K562 (cell line): Measurements from ENCODE around the gene C1orf21. TPM values are rescaled to one million over a fixed set of nuclear protein-coding genes. Genes with fewer than 3 reads are reported as not detected.

Source experiments
- ATAC-seq: fragments of 200-7000 bp; cut with Tn5 transposase; 3 replicates; pipeline ENCODE4 v1.9.1; 2020; ENCODE audit warnings: moderate library complexity
- BruUV-seq: library from RNA; stranded (reverse); fragments of 400-500 nt; replicated peaks from 2 replicates; lab custom pipeline; 2021; lab: Mats Ljungman, UMichigan
- CTCF ChIA-PET: fragments of 300-600 bp; formaldehyde crosslinking; extraction: SDS; loops from one replicate; lab custom pipeline; 2021; ENCODE audit warnings: low intra/inter-chr PET ratio; lab: Yijun Ruan, JAX
- POLR2A ChIA-PET: fragments of 300-600, 350-650 bp; sonication (Branson Sonifier 250); formaldehyde crosslinking; extraction: SDS; loops from one replicate; lab custom pipeline; 2021; ENCODE audit warnings: antibody characterized with exemption, inconsistent platforms; lab: Yijun Ruan, JAX
- DNase-seq, 4 experiments: peaks; one replicate each; pipeline versions ENCODE4 v3.0.0 to v3.0.0-alpha.2; 2011 to 2018; ENCODE audit warnings: low spot score in 3 of 4, mixed read lengths in 3 of 4; ENCODE audit errors: extremely low read depth in 1 of 4
- FAIRE-seq: peaks from 2 replicates; lab custom pipeline; 2011; peaks lifted over from hg19 to GRCh38; lab: Jason Lieb, UNC
- H2AFZ ChIP-seq: 2 replicates; pipeline ENCODE4 v1.6.0; 2011; ENCODE audit warnings: low read depth, low read length, control low read depth, inconsistent platforms
- H3K27ac ChIP-seq: fragments of 200-600 bp; 3 replicates; pipeline ENCODE4 v1.8.0; 2011; ENCODE audit warnings: low read depth, mild to moderate bottlenecking, control low read depth, inconsistent platforms, low read length, moderate library complexity, mixed read lengths; ENCODE audit errors: extremely low read depth
- H3K27me3 ChIP-seq, 2 experiments: fragments of 300-600 bp in 1 of 2; 2 replicates in 1 of 2; 3 replicates in 1 of 2; pipeline versions ENCODE4 v1.6.0 to v1.8.0; 2011; ENCODE audit warnings: inconsistent platforms in 2 of 2, low read length in 2 of 2, mild to moderate bottlenecking in 1 of 2, mixed read lengths in 1 of 2, moderate library complexity in 1 of 2; ENCODE audit not compliant: control insufficient read depth in 2 of 2, insufficient read depth in 2 of 2
- H3K36me3 ChIP-seq: fragments of 300-600 bp; 3 replicates; pipeline ENCODE4 v1.8.0; 2011; ENCODE audit warnings: mild to moderate bottlenecking, low read length, inconsistent platforms; ENCODE audit not compliant: control insufficient read depth, insufficient read depth
- H3K4me1 ChIP-seq, 2 experiments: fragments of 200-600 bp in 1 of 2; replicated peaks in 1 of 2; 2 replicates in 1 of 2; 3 replicates in 1 of 2; pipeline versions ENCODE4 v1.5.1 to v1.8.0; 2011; ENCODE audit warnings: inconsistent platforms in 2 of 2, low read length in 2 of 2, mild to moderate bottlenecking in 1 of 2, mixed read lengths in 1 of 2, moderate library complexity in 1 of 2; ENCODE audit not compliant: control insufficient read depth in 2 of 2, insufficient read depth in 2 of 2
- H3K4me2 ChIP-seq: 2 replicates; pipeline ENCODE4 v1.6.1; 2011; ENCODE audit warnings: low read length, control low read depth, inconsistent platforms, mixed read lengths; ENCODE audit not compliant: insufficient read depth
- H3K4me3 ChIP-seq: fragments of 200-600 bp; sonication (generic), shearing (Covaris generic); 2 replicates; pipeline ENCODE4 v1.5.1; 2016; ENCODE audit warnings: control low read depth, inconsistent platforms
- H3K79me2 ChIP-seq: fragments of 200-600 bp; 3 replicates; pipeline ENCODE4 v1.8.0; 2011; ENCODE audit warnings: low read length, inconsistent platforms; ENCODE audit not compliant: control insufficient read depth, insufficient read depth
- H3K9ac ChIP-seq, 2 experiments: 2 replicates each; pipeline versions ENCODE4 v1.6.0 to v1.6.1; 2011; ENCODE audit warnings: low read depth in 2 of 2, low read length in 2 of 2, control low read depth in 1 of 2, inconsistent platforms in 1 of 2, mild to moderate bottlenecking in 1 of 2, mixed read lengths in 1 of 2; ENCODE audit not compliant: insufficient read depth in 1 of 2
- H3K9me1 ChIP-seq: one replicate; pipeline ENCODE4 v1.6.0; 2011; ENCODE audit warnings: inconsistent platforms, mild to moderate bottlenecking, low read length, moderate library complexity; ENCODE audit not compliant: control insufficient read depth, insufficient read depth
- H3K9me3 ChIP-seq: replicated peaks from 2 replicates; pipeline ENCODE4 v1.5.1; 2011; ENCODE audit warnings: low read depth, low read length, inconsistent platforms; ENCODE audit not compliant: control insufficient read depth, insufficient read depth
- H4K20me1 ChIP-seq: replicated peaks from 2 replicates; pipeline ENCODE4 v1.6.1; 2011; ENCODE audit warnings: low read length, inconsistent platforms, mixed read lengths; ENCODE audit not compliant: control insufficient read depth, insufficient read depth
- ARHGAP35 ChIP-seq: fragments of 450-650 bp; IDR thresholded peaks from 2 replicates; pipeline ENCODE4 v1.6.1; 2018; ENCODE audit not compliant: partially characterized antibody
- EHMT2 ChIP-seq: fragments of 450-650 bp; IDR thresholded peaks from 2 replicates; pipeline ENCODE4 v1.6.1; 2018; ENCODE audit warnings: antibody characterized with exemption
- GABPA ChIP-seq: fragments of 200-800 bp; sonication (Bioruptor generic); conservative IDR thresholded peaks from 2 replicates; pipeline ENCODE4 v1.6.1; 2016; ENCODE audit warnings: low read depth, missing genetic modification characterization, missing compliant biosample characterization
- HLTF ChIP-seq: fragments of 450-650 bp; IDR thresholded peaks from 2 replicates; pipeline ENCODE4 v1.6.1; 2016
- KAT2B ChIP-seq: IDR thresholded peaks from one replicate; pipeline ENCODE4 v1.6.1; 2012; ENCODE audit warnings: low read depth, mild to moderate bottlenecking, control low read depth, inconsistent platforms, low read length, moderate library complexity
- KDM5B ChIP-seq: fragments of 200-600 bp; sonication (generic); IDR thresholded peaks from 2 replicates; pipeline ENCODE4 v1.6.1; 2012; ENCODE audit warnings: low read depth, mild to moderate bottlenecking, moderate library complexity, low read length, control low read depth, inconsistent platforms; ENCODE audit not compliant: insufficient replicate concordance
- MXI1 ChIP-seq: IDR thresholded peaks from 2 replicates; pipeline ENCODE4 v1.6.1; 2011; ENCODE audit warnings: low read depth, mild to moderate bottlenecking, improper control_type of control experiment, low read length
- NFRKB ChIP-seq: fragments of 450-650 bp; IDR thresholded peaks from 2 replicates; pipeline ENCODE4 v1.6.1; 2016; ENCODE audit warnings: low read depth
- PYGO2 ChIP-seq: fragments of 450-650 bp; IDR thresholded peaks from 2 replicates; pipeline ENCODE4 v1.6.1; 2016; ENCODE audit warnings: mild to moderate bottlenecking, missing genetic modification characterization, moderate library complexity, missing compliant biosample characterization
- RAD51 ChIP-seq: fragments of 450-650 bp; IDR thresholded peaks from 2 replicates; pipeline ENCODE4 v1.7.1; 2016; ENCODE audit warnings: low read depth, mild to moderate bottlenecking, borderline replicate concordance
- SIX5 ChIP-seq, 2 experiments: IDR thresholded peaks; 2 replicates each; pipeline ENCODE4 v1.6.1; 2011; ENCODE audit warnings: low read length in 2 of 2, borderline replicate concordance in 1 of 2, low read depth in 1 of 2, mild to moderate bottlenecking in 1 of 2, moderate library complexity in 1 of 2; ENCODE audit not compliant: insufficient read depth in 1 of 2
- SLC30A9 ChIP-seq: fragments of 250-450 bp; sonication (Bioruptor Pico); IDR thresholded peaks from 2 replicates; pipeline ENCODE4 v1.8.0; 2022; ENCODE audit warnings: mild to moderate bottlenecking, moderate library complexity
- USF1 ChIP-seq: sonication (generic); formaldehyde crosslinking; IDR thresholded peaks from 2 replicates; pipeline ENCODE4 v1.9.0; 2022; ENCODE audit warnings: mild to moderate bottlenecking, missing genetic modification reagents
- ZKSCAN8 ChIP-seq: fragments of 200-800 bp; sonication (Bioruptor generic); IDR thresholded peaks from 2 replicates; pipeline ENCODE4 v1.6.1; 2016; ENCODE audit warnings: missing genetic modification characterization, missing compliant biosample characterization
- ZNF431 ChIP-seq: sonication (generic); formaldehyde crosslinking; IDR thresholded peaks from 2 replicates; pipeline ENCODE4 v1.8.0; 2022; ENCODE audit warnings: mild to moderate bottlenecking, missing genetic modification reagents
- WGBS: fragments of 100-300 bp; shearing (Covaris generic); methylation state at CpG from one replicate; pipeline ENCODE4 v1.1.6; 2016; ENCODE audit warnings: low coverage, mixed read lengths; ENCODE audit not compliant: insufficient coverage; ENCODE audit errors: missing lambda C conversion rate; 5-methylcytosine and 5-hydroxymethylcytosine counted together
- in situ Hi-C: fragments of 300-500 bp; cut with MboI; formaldehyde crosslinking; loops from 4 replicates; pipeline ENCODE4 v1.15.0; 2018; ENCODE audit warnings: inconsistent platforms, mixed read lengths
- intact Hi-C: fragments of 100-400 bp; cut with micrococcal nuclease; formaldehyde crosslinking; loops from 2 replicates; pipeline ENCODE4 v1.14.2; 2022
- polyA plus RNA-seq, 8 experiments: library from polyadenylated mRNA; depleted of rRNA in 4 of 8; stranded (reverse) in 5 of 8; unstranded in 3 of 8; fragments of >200 nt; fragmentation: Nextera tagmentation in 2 of 8; fragmentation: Illumina TruSeq in 1 of 8; extraction: Ambion mirVana in 2 of 8; extraction: Trizol in 1 of 8; gene quantifications; 2 replicates each; pipeline versions ENCODE4 v1.2.1 to v1.2.3, GENCODE V29; 2011 to 2014; ENCODE audit warnings: inconsistent platforms in 1 of 8, missing spikeins in 1 of 8
- total RNA-seq, 7 experiments: library from RNA; depleted of rRNA in 6 of 7; stranded (reverse); fragments of >200 nt in 6 of 7; fragmentation: Illumina TruSeq in 2 of 7; extraction: Trizol in 2 of 7; gene quantifications; 2 replicates each; pipeline versions ENCODE4 v1.2.1 to v1.2.3, GENCODE V29; 2011 to 2021; ENCODE audit warnings: low replicate concordance in 1 of 7
- TF ChIP-seq, protein P1 (sequence below): fragments of 250-450 bp; sonication (Bioruptor Pico); IDR thresholded peaks from 2 replicates; pipeline ENCODE4 v1.8.0; 2021; ENCODE audit warnings: mild to moderate bottlenecking, moderate library complexity

The C1orf21 gene
- total and polyA plus RNA-seq, 9 of the 15 experiments (the other 6 are each of a cell fraction or from before 2014, with no cell fraction given): under 0.01 to 0.31 (median 0.07) TPM

- Histone ChIP-seq H3K27me3 (no peaks in the 10 kb centered on the region; a peak in 1 of 5 replicates), H3K4me1 (no peaks in the 10 kb centered on the region), H3K4me3 (no peak overlapping the region), H3K27ac (no peak overlapping the region), H3K9me3 (no peaks in the 10 kb centered on the region), H3K79me2 (no peaks in the 10 kb centered on the region), H4K20me1 (no peaks in the 10 kb centered on the region), H3K36me3 (no peaks in the 10 kb centered on the region), H2AFZ (no peak overlapping the region), H3K9me1 (no peaks in the 10 kb centered on the region), H3K9ac (no peak overlapping the region), H3K4me2 (no peak overlapping the region)
- in situ Hi-C loops: no loop called here
- no TSS peak for BruUV-seq
- no peak for ATAC-seq
- TF ChIP-seq USF1 (CRISPR knock-in tag) (no peak), GABPA (no peak), EHMT2 (no peak), KAT2B (no peak), PYGO2 (tag) (no peak), NFRKB (no peak), KDM5B (no peak), ARHGAP35 (no peak), MXI1 (no peak), ZKSCAN8 (CRISPR knock-in tag) (no peak), ZNF431 (CRISPR knock-in tag) (no peak), HLTF (no peak), SIX5 (IDR thresholded peaks at IDR 0.05; ENCODE audit: borderline replicate concordance in 1 of 2, insufficient read depth in 1 of 2, low read depth in 1 of 2, low read length in 2 of 2) (no peak), SLC30A9 (CRISPR knock-in tag) (no peak), RAD51 (no peak)
- TF ChIP-seq, protein P1, sequence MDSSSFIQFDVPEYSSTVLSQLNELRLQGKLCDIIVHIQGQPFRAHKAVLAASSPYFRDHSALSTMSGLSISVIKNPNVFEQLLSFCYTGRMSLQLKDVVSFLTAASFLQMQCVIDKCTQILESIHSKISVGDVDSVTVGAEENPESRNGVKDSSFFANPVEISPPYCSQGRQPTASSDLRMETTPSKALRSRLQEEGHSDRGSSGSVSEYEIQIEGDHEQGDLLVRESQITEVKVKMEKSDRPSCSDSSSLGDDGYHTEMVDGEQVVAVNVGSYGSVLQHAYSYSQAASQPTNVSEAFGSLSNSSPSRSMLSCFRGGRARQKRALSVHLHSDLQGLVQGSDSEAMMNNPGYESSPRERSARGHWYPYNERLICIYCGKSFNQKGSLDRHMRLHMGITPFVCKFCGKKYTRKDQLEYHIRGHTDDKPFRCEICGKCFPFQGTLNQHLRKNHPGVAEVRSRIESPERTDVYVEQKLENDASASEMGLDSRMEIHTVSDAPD: no peak
- DNase-seq: no peak
- ChIA-PET POLR2A (interaction anchor here (0.7 kb wide), 1 partner anchor 83 kb away, joined by 3 read pairs; no protein-coding TSS in a partner anchor), CTCF (no interaction called here)
- 0% methylated on average over 4 of the region's 4 CpGs for WGBS
- intact Hi-C loops: no loop called here
- FAIRE-seq: no peak
Measured at GRCh38 chr1:184449916-184450315, 63.1 kb downstream of the C1orf21 start.
